Stimulated activated CD8-positive, alpha-beta memory T cell treated with anti-CD3 and anti-CD28 coated beads, Interleukin-2, amount 100 ng/mL, for 48 hours (primary cell): ENCODE data around the gene PADI4.
A peak's percentile ranks its signal among the peaks of the same experiment; 100 is the strongest.
"Not testable (repeated sequence)": the region's sequence is repeated elsewhere in the genome, so short reads cannot be mapped to it uniquely, and the experiment has no call there.

Experiments used
- DNase-seq, 2 donors: peaks; one replicate each; pipeline ENCODE4 v3.0.0-alpha.2; 2020; ENCODE audit warnings: low read depth in 2 of 2

PADI4 gene

DNA sequence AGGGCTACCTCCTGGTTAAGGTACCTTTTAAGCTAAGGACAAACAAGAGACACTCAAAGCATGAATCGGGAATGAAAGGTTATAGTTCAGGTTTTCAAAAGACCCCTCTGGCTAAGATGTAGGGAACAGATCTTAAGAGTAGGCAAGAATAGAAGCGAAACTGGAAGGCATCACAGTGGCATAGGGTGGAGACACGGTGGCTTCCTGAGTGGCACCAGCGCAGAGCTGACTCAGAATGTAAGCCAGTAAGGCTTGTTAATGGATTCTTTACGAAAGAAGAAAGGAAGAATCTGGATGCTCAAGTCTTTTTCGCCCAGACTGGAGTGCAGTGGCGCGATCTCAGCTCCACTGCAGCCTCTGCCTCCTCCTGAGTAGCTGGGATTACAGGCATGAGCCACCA lies 85.2 kb downstream of the PADI4 start:
- no peak for DNase-seq

DNA sequence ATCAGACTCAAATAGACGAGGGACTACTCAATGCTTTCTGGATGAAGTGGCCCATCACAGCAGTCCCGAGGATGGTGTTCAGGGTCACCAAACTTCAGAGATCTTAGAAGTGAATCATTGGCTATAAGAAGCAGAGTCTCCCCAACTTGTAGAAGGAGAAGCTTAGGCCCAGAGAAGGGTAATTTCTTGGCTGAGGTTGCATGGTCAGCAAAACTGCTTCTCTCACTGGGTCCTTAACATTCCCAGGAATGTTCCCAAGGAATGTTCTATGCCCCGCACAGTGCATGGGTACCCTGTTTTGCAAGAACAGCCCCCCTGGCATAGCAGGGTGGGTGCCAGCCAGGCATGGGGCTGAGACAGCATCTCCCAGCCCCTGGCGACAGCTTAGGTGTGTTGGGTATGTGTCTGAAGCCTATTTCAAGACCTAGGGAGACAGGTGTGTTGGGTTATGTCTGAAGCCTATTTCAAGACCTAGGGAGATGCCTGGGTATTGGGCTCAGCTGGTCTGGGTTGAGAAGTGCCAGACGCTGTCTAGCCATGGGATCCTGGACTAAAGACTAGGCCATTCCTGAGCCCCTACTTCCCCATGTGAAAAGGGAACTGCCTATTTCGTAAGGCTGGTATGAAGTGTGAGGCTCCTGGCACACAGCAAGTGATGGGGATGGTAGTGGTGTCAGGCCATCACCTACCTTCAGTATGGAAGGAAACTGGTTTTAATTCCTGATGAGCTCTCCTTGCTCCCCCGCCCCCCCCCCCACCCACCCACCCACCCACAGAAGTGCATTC lies 90.1 kb downstream of the PADI4 start:
- no peak for DNase-seq

GRCh38 chr1:17400725-17401341 lies 92.8 kb downstream of the PADI4 start:
- no peak for DNase-seq

DNA sequence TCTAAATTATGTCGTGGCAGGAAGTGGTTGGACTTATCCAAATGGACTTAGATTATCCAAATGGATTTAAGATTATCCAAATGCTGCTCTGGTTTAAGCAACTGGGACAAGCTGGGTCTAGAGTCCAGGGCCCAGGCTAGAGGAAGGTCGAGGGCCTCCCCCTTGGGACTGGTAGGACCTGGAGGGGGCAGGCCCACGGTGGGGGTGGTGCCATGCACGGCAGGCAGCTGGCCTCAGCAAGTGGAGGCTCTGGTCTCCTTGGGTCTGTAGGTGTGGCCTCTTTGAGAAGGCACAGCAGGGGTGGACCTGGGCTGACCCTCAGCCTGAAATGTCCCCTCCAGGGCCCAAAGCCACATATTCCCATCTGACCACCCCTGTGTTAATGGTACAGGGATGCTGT lies 93.8 kb downstream of the PADI4 start:
- DNase-seq: no peak

DNA sequence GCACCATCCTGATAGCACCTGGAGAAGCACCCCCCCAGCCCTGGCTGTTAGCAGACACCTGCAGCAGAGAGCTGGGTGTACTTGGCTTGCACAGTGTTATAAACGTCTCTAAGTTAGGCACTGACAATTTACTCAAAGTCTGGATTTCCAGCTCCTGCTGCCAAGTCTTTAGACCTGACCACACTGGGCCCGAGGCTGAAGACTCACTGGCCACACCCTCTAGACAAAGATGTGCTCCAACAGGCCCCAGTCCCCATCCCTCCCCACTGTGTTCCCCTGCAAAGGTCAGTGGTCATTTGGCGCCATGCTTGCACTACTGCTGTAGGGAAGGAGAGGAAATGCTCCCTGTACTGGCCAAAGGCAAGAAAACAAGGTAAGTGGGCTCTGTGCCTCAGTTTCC lies 95.1 kb downstream of the PADI4 start:
- no peak for DNase-seq

GRCh38 chr1:17404034-17404684 lies 96.2 kb downstream of the PADI4 start:
- DNase-seq: no peak

DNA sequence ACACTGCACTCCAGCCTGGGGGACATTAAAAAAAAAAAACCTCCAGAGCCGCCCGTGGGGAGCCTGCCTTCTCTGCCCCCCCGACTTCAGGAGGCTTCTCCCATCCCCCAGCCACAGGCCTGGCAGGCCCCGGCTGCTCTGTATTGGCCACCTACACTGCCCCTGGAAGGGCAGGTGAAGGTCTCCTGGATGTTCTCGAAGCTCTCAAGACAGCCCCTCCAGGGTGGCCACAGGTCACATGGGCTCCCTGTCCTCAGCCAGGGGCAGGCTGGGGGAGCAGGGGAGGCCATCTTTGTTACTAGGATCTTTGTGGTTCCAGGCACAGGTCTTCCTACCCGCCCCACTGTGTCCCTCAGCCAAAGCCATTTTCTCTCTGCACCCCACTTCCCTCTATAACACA lies 96.8 kb downstream of the PADI4 start:
- DNase-seq: no peak

DNA sequence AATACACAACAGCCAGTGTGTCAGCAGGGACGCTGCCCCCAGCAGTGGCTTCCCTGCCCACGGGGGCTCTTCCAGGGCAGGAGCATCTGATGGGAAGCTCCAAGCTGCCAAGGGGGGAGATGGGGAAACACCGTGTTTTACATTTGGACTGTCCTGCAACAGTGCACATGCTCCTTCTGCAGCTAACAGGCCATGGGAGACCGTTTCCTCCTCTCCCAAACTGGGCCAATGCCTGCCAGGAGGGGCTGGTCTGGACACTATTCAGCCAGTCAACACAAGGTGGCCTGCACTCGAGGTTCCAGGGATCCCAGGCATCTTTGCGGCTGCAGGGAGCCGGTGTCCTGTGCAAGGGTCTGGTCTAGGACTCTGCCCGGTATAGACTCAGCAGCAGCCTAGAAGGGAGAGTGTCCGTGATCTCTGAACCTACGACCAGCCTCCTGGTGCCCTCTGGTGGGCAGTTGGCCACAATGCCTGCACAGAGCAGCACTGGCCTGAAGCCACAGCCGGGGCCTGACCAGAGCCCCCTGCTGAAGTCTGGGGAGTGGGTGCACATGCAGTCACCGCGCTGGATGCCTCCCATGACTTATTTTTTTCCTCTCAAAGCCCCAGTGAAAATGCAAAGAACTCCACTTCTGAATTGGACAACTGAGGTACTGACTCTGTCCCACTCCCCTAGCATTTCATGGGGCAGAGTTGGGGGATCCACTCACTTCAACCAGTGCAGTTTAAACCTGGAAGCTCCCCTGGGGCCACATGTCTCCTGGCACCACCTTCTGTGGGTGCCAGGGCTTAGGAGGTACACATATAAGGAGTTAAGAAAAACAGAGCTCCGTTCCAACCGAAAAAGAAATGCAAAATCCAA lies 98.1 kb downstream of the PADI4 start:
- peak; percentile 32 to 35 for DNase-seq

DNA sequence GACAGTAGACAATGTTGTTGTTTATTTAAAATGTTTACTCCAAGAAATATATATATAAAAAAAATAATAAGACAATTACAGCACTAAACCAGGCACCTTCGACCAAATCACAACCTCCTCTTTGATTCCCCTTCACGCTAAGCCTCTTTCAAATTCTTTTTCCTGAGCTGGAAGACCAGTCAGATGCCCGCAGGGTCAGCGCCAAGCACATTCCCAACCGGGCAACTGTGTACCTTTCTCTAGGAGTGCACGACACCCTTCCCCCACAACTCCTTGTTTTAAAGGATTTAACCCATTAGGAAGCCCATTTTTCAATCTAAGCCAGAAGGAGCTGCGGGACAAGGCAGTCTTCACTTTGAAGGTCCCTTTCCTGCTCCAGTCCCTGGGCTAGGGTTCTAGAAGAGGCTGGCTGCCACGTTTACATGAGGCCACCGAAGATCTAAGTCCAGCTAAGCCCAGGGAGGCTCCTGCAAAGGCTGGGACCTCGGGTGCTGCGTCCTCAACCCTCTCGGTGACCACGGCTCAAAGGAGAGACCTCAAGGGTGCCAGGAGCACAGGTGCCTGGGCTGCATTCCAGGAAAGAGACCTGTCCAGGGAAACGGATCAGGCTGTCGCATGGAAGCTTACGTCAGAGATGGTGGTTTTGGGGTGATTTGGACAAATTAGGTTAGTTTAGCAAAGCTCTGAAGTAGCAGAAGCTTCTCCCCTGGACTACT lies 98.9 kb downstream of the PADI4 start:
- not testable (repeated sequence) for DNase-seq

GRCh38 chr1:17407786-17408514 lies 100.0 kb downstream of the PADI4 start:
- DNase-seq: not testable (repeated sequence)

GRCh38 chr1:17409391-17409811 lies 101.4 kb downstream of the PADI4 start:
- no peak for DNase-seq

DNA sequence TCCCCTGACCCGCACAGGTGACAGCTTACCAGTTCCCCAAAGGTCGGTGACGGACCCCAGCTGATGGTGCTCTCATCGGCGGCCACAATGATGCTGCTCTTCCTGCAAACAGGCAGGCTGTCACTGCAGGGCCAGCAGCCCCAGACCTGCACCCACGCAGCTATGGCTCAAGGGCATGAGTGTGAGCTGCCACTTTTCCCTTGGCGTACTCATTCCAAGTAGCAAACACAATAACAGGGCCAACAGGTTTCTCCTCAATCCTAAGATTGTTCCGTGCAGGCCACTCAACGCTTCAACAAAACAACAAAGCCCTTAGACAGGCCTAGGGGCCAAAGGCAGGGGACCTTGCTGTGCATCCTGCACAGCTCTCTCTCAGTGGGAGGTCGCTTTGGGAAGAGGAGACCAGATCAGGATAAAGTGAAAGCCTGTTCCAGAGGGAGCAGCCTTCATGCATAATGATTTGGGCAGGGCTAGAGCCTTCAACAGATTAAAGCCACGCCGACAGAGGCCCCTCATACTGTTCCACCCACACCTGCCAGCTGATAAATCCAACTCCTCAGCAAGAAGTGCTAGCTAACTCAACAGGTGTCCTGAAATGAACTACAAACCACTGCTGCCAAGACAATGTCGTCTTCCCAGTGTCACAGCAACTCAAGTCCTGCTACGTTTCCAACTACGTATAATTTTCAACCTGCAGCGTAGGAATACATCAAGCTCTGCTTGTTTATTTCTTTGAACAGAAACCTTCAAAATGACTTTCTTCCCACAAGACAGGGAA lies 104.3 kb downstream of the PADI4 start:
- no peak for DNase-seq
